Urinary bladder (tissue), 4 donors: ENCODE measurements around the gene IQCH. TPM values are rescaled to one million over a fixed set of nuclear protein-coding genes. Genes with fewer than 3 reads are reported as not detected.

ENCODE experiments used
- DNase-seq: peaks from one replicate; pipeline ENCODE4 v3.0.0-alpha.2; 2015; ENCODE audit errors: extremely low spot score
- H3K27ac ChIP-seq: one replicate; pipeline ENCODE4 v1.5.1; 2013; ENCODE audit warnings: low read depth, mild to moderate bottlenecking, moderate library complexity
- H3K36me3 ChIP-seq: one replicate; pipeline ENCODE4 v1.6.1; 2013; ENCODE audit warnings: mild to moderate bottlenecking, moderate library complexity; ENCODE audit not compliant: insufficient read depth
- H3K4me1 ChIP-seq: one replicate; pipeline ENCODE4 v1.6.1; 2013; ENCODE audit warnings: mild to moderate bottlenecking, moderate library complexity; ENCODE audit not compliant: insufficient read depth
- H3K4me3 ChIP-seq: one replicate; pipeline ENCODE4 v1.5.1; 2013; ENCODE audit warnings: low read depth, low read length
- WGBS: extraction: QIAGEN DNeasy Blood & Tissue Kit; methylation state at CpG from one replicate; pipeline ENCODE4 v1.1.7; 2013; 5-methylcytosine and 5-hydroxymethylcytosine counted together
- polyA plus RNA-seq: library from polyadenylated mRNA; stranded (reverse); fragments of 200-250 nt; gene quantifications from one replicate; pipeline ENCODE4 v1.2.3, GENCODE V29; 2013
- total RNA-seq: library from RNA; depleted of rRNA; stranded (reverse); fragments of >200 nt; gene quantifications from one replicate; pipeline ENCODE4 v1.2.3, GENCODE V29; 2014
- donor health status: healthy with polysubstance abuse.
- donor health status: healthy.

IQCH gene
- total and polyA plus RNA-seq, 2 donors: 0.22 to 4.8 TPM

- Histone ChIP-seq H3K27ac (no peak overlapping the region), H3K4me1 (no peaks in the 10 kb centered on the region), H3K36me3 (no peaks in the 10 kb centered on the region), H3K4me3 (no peak overlapping the region)
- peak; percentile 25 for DNase-seq
- 24% methylated on average over 8 of the region's 8 CpGs for WGBS
These were observed 202.3 kb downstream of the IQCH start for GRCh38 chr15:67456677-67457529.

- no peaks in the 10 kb centered on the region for H3K36me3 ChIP-seq
- no peak for DNase-seq
- H3K4me3 ChIP-seq: no peak overlapping the region
- WGBS: 84% methylated on average over 5 of the region's 5 CpGs
- H3K27ac ChIP-seq: no peak overlapping the region
- no peaks in the 10 kb centered on the region for H3K4me1 ChIP-seq
These were observed 203.9 kb downstream of the IQCH start for GRCh38 chr15:67458331-67459029.

- Histone ChIP-seq H3K4me3 (no peak overlapping the region), H3K27ac (no peak overlapping the region), H3K4me1 (no peaks in the 10 kb centered on the region), H3K36me3 (no peaks in the 10 kb centered on the region)
- no peak for DNase-seq
- WGBS: 74% methylated on average over 2 of the region's 2 CpGs
These were observed 205.9 kb downstream of the IQCH start for GRCh38 chr15:67460521-67460920.

- DNase-seq: no peak
- Histone ChIP-seq H3K27ac (no peak overlapping the region), H3K4me3 (no peak overlapping the region), H3K36me3 (no peaks in the 10 kb centered on the region), H3K4me1 (no peaks in the 10 kb centered on the region)
- WGBS: 95% methylated on average over 6 of the region's 6 CpGs
These were observed 207.1 kb downstream of the IQCH start for GRCh38 chr15:67461735-67462134.

GRCh38 chr15:67462875-67463274 is 208.3 kb downstream of the IQCH start:
- DNase-seq: no peak
- no peaks in the 10 kb centered on the region for H3K4me1 ChIP-seq
- H3K4me3 ChIP-seq: no peak overlapping the region
- H3K36me3 ChIP-seq: no peaks in the 10 kb centered on the region
- WGBS: 97% methylated on average over 3 of the region's 3 CpGs
- H3K27ac ChIP-seq: no peak overlapping the region

GRCh38 chr15:67463488-67463887 is 208.9 kb downstream of the IQCH start:
- DNase-seq: no peak
- no peaks in the 10 kb centered on the region for H3K36me3 ChIP-seq
- no peak overlapping the region for H3K4me3 ChIP-seq
- H3K27ac ChIP-seq: no peak overlapping the region
- H3K4me1 ChIP-seq: no peaks in the 10 kb centered on the region

GRCh38 chr15:67465196-67465952 is 210.8 kb downstream of the IQCH start:
- WGBS: 92% methylated on average over 12 of the region's 12 CpGs
- no peak for DNase-seq

GRCh38 chr15:67468416-67468815 is 213.8 kb downstream of the IQCH start:
- DNase-seq: no peak
- Histone ChIP-seq H3K4me1 (no peaks in the 10 kb centered on the region), H3K36me3 (no peaks in the 10 kb centered on the region), H3K27ac (no peak overlapping the region), H3K4me3 (no peak overlapping the region)
- 85% methylated on average over 3 of the region's 3 CpGs for WGBS

More at GRCh38 chr15:67465196-67465952, 210.8 kb downstream of the IQCH start:
- H3K27ac ChIP-seq: no peak overlapping the region
- H3K4me1 ChIP-seq: no peaks in the 10 kb centered on the region
- H3K36me3 ChIP-seq: no peaks in the 10 kb centered on the region
- H3K4me3 ChIP-seq: no peak overlapping the region

GRCh38 chr15:67469680-67470079 is 215.1 kb downstream of the IQCH start:
- Histone ChIP-seq H3K36me3 (no peaks in the 10 kb centered on the region), H3K27ac (no peak overlapping the region), H3K4me3 (no peak overlapping the region), H3K4me1 (no peaks in the 10 kb centered on the region)
- 91% methylated on average over 3 of the region's 3 CpGs for WGBS
- DNase-seq: no peak

- H3K27ac ChIP-seq: no peak overlapping the region
- no peaks in the 10 kb centered on the region for H3K36me3 ChIP-seq
- WGBS: 100% methylated on average over 1 of the region's 1 CpG
- no peaks in the 10 kb centered on the region for H3K4me1 ChIP-seq
- no peak overlapping the region for H3K4me3 ChIP-seq
- no peak for DNase-seq
These were observed 218.4 kb downstream of the IQCH start for GRCh38 chr15:67472957-67473356.

- no peak overlapping the region for H3K27ac ChIP-seq
- no peaks in the 10 kb centered on the region for H3K4me1 ChIP-seq
- no peak overlapping the region for H3K4me3 ChIP-seq
- H3K36me3 ChIP-seq: no peaks in the 10 kb centered on the region
- WGBS: 78% methylated on average over 5 of the region's 5 CpGs
- no peak for DNase-seq
These were observed 220.0 kb downstream of the IQCH start for GRCh38 chr15:67474405-67475110.

GRCh38 chr15:67479781-67480505 is 225.4 kb downstream of the IQCH start:
- H3K27ac ChIP-seq: no peak overlapping the region
- no peak for DNase-seq
- 67% methylated on average over 5 of the region's 5 CpGs for WGBS
- no peaks in the 10 kb centered on the region for H3K36me3 ChIP-seq
- no peaks in the 10 kb centered on the region for H3K4me1 ChIP-seq
- no peak overlapping the region for H3K4me3 ChIP-seq

- WGBS: 48% methylated on average over 1 of the region's 1 CpG
- H3K36me3 ChIP-seq: no peaks in the 10 kb centered on the region
- H3K27ac ChIP-seq: no peak overlapping the region
- H3K4me3 ChIP-seq: no peak overlapping the region
- no peaks in the 10 kb centered on the region for H3K4me1 ChIP-seq
- DNase-seq: no peak
These were observed 226.2 kb downstream of the IQCH start for GRCh38 chr15:67480741-67481140.
